Esophagus squamous epithelium (tissue), 4 donors: ENCODE results near the gene ZCCHC3.

Experiments
- POLR2A ChIP-seq, 4 donors: fragments of 450-650 bp; IDR thresholded peaks; one replicate each; pipeline ENCODE4 v1.6.1; 2017; ENCODE audit warnings: antibody characterized with exemption in 4 of 4, mild to moderate bottlenecking in 4 of 4, moderate library complexity in 3 of 4
- TF ChIP-seq, protein P1 (sequence below), 6 experiments: fragments of 450-650 bp in 4 of 6; fragments of 200-600 bp in 2 of 6; sonication (generic) in 2 of 6; IDR thresholded peaks; one replicate each; pipeline ENCODE4 v1.5.1; 2016 to 2019; ENCODE audit warnings: antibody characterized with exemption in 6 of 6, mild to moderate bottlenecking in 4 of 6, moderate library complexity in 4 of 6

DNA sequence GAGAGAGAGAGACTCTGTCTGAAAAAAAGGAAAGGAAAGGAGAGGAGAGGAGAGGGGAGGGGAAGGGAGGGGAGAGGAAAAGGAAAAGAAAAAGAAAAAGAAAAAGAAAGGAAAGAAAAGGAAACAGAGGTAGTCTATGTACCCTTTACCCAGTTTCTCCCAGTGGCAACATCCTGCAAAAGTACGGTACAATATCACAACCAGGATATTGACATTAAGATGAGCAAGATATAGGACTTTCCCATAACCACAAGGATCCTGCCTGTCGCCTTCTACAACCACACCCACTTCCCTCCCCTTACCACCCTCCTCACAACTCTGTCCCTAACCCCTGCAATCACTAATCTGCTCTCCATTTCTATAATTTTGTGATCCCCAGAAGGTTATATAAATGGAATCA lies 10.9 kb upstream of the ZCCHC3 start:
- no peak for TF ChIP-seq POLR2A (IDR thresholded peaks at IDR 0.05)
- TF ChIP-seq, protein P1, sequence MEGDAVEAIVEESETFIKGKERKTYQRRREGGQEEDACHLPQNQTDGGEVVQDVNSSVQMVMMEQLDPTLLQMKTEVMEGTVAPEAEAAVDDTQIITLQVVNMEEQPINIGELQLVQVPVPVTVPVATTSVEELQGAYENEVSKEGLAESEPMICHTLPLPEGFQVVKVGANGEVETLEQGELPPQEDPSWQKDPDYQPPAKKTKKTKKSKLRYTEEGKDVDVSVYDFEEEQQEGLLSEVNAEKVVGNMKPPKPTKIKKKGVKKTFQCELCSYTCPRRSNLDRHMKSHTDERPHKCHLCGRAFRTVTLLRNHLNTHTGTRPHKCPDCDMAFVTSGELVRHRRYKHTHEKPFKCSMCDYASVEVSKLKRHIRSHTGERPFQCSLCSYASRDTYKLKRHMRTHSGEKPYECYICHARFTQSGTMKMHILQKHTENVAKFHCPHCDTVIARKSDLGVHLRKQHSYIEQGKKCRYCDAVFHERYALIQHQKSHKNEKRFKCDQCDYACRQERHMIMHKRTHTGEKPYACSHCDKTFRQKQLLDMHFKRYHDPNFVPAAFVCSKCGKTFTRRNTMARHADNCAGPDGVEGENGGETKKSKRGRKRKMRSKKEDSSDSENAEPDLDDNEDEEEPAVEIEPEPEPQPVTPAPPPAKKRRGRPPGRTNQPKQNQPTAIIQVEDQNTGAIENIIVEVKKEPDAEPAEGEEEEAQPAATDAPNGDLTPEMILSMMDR (IDR thresholded peaks at IDR 0.05) = no peak
